A549 (cell line): Measurements from ENCODE around the gene C1orf105.

Source experiments
- CEBPB ChIP-seq, 2 experiments: fragments of >200 bp in 1 of 2; sonication (Bioruptor Twin) in 1 of 2; formaldehyde crosslinking in 1 of 2; IDR thresholded peaks; 2 replicates each; pipeline ENCODE4 v1.6.1; 2012 to 2016
- CHD2 ChIP-seq: fragments of 150-350 bp; IDR thresholded peaks from 2 replicates; pipeline ENCODE4 v1.6.1; 2014; ENCODE audit warnings: low read length; ENCODE audit not compliant: partially characterized antibody
- CHD4 ChIP-seq: fragments of 200-600 bp; sonication (generic); IDR thresholded peaks from 2 replicates; pipeline ENCODE4 v1.6.1; 2016; ENCODE audit warnings: antibody characterized with exemption, mild to moderate bottlenecking, borderline replicate concordance
- ESRRA ChIP-seq: fragments of 150-350 bp; IDR thresholded peaks from 2 replicates; pipeline ENCODE4 v1.6.1; 2014; ENCODE audit warnings: mild to moderate bottlenecking, low read length, borderline replicate concordance
- HOXB5 ChIP-seq: fragments of 250-450 bp; sonication (Bioruptor Pico); IDR thresholded peaks from 2 replicates; pipeline ENCODE4 v1.5.0; 2020; ENCODE audit warnings: mild to moderate bottlenecking, moderate library complexity
- NPAS2 ChIP-seq: fragments of 250-450 bp; sonication (Bioruptor Pico); IDR thresholded peaks from 2 replicates; pipeline ENCODE4 v1.8.0; 2022; ENCODE audit warnings: mild to moderate bottlenecking, moderate library complexity, borderline replicate concordance
- PHF8 ChIP-seq: fragments of 200-600 bp; sonication (generic); IDR thresholded peaks from 2 replicates; pipeline ENCODE4 v1.6.1; 2016; ENCODE audit warnings: low read depth, mild to moderate bottlenecking, antibody characterized with exemption, moderate library complexity, borderline replicate concordance
- POLR2A ChIP-seq: IDR thresholded peaks from 2 replicates; pipeline ENCODE4 v1.6.1; 2012; ENCODE audit warnings: mild to moderate bottlenecking, low read length
- RNF2 ChIP-seq: fragments of 200-600 bp; sonication (generic); IDR thresholded peaks from 2 replicates; pipeline ENCODE4 v1.6.1; 2016; ENCODE audit warnings: low read depth, mild to moderate bottlenecking, antibody characterized with exemption, moderate library complexity, borderline replicate concordance
- SMC3 ChIP-seq: fragments of >200 bp; sonication (Bioruptor Twin); formaldehyde crosslinking; IDR thresholded peaks from 3 replicates; pipeline ENCODE4 v1.6.1; 2018; ENCODE audit warnings: inconsistent platforms
- ZFP36 ChIP-seq: fragments of 450-650 bp; IDR thresholded peaks from 2 replicates; pipeline ENCODE4 v1.6.1; 2014; ENCODE audit warnings: borderline replicate concordance; ENCODE audit not compliant: partially characterized antibody
- TF ChIP-seq, protein P1 (sequence below): fragments of >200 bp; sonication (Bioruptor Twin); formaldehyde crosslinking; IDR thresholded peaks from 3 replicates; pipeline ENCODE4 v1.5.1; 2016
- TF ChIP-seq, protein P2 (sequence below): IDR thresholded peaks from 2 replicates; pipeline ENCODE4 v1.6.1; 2012

DNA sequence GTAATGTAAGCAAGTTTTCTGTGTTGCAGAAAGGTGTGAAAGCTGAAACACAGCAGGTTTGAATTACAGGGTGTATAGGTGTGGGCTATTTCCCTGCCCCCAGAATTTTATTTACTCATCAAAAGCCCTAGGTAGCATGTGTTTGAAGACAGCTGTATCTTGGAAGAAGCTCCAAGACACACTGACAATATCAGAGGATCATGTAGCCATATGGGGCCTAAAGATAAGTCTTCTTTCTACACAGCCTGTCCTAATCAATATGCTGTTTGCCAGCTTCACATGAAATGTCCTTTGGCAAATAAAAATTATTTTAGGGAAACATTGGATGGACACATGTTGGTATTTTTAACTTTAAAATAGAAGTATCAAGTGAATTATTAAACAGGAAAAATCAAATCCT lies 95.0 kb downstream of the C1orf105 start:
- TF ChIP-seq, protein P1, sequence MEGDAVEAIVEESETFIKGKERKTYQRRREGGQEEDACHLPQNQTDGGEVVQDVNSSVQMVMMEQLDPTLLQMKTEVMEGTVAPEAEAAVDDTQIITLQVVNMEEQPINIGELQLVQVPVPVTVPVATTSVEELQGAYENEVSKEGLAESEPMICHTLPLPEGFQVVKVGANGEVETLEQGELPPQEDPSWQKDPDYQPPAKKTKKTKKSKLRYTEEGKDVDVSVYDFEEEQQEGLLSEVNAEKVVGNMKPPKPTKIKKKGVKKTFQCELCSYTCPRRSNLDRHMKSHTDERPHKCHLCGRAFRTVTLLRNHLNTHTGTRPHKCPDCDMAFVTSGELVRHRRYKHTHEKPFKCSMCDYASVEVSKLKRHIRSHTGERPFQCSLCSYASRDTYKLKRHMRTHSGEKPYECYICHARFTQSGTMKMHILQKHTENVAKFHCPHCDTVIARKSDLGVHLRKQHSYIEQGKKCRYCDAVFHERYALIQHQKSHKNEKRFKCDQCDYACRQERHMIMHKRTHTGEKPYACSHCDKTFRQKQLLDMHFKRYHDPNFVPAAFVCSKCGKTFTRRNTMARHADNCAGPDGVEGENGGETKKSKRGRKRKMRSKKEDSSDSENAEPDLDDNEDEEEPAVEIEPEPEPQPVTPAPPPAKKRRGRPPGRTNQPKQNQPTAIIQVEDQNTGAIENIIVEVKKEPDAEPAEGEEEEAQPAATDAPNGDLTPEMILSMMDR: no peak
- TF ChIP-seq RNF2 (no peak), CHD2 (no peak), NPAS2 (CRISPR knock-in tag) (no peak), ESRRA (no peak), CEBPB (IDR thresholded peaks at IDR 0.05) (no peak), SMC3 (no peak), ZFP36 (no peak), POLR2A (no peak), PHF8 (no peak), HOXB5 (CRISPR knock-in tag) (no peak), CHD4 (no peak)
- TF ChIP-seq, protein P2, sequence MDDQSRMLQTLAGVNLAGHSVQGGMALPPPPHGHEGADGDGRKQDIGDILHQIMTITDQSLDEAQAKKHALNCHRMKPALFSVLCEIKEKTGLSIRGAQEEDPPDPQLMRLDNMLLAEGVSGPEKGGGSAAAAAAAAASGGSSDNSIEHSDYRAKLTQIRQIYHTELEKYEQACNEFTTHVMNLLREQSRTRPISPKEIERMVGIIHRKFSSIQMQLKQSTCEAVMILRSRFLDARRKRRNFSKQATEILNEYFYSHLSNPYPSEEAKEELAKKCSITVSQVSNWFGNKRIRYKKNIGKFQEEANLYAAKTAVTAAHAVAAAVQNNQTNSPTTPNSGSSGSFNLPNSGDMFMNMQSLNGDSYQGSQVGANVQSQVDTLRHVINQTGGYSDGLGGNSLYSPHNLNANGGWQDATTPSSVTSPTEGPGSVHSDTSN: no peak
